ENCODE measurements around the gene MAN2C1. TPM values are rescaled to one million over a fixed set of nuclear protein-coding genes. Genes with fewer than 3 reads are reported as not detected.
"Not testable (repeated sequence)": the region's sequence is repeated elsewhere in the genome, so short reads cannot be mapped to it uniquely, and the experiment has no call there.

The MAN2C1 gene
- total RNA-seq, 2 experiments from 2014 or later = 228 to 247 TPM

DNA sequence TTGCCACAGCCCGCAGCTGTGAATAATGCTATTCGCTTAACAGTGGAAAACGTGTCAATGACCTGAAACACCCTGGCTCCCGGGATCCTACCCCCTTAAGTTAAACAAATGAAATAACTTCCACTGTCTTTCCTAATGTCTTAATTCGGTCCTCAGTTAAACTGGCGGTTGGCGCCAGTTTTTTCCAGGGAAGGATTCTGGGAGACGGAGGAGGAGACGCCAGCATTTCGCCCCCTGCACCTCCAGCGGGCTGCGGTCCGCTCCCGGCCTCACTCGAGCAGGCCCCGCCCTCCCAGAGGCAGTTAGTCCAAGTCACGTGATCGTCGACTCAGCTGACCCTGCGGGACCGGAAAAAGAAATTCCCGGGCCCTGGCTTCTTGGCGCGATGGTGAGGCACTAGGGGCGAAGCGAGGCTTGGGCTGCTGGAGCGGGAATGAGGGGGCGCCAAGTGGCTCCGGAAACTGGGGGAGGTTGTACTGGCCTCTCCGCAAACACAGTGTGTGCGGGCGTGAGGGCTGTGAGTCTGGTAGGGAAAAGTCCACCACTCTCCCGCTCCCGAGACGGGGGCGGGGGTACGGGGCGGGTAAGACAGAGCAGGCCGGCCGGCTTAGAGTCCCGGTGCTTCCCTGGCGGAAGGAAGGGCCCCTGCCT lies 32.6 kb downstream of the MAN2C1 start, which contains the start of gene COMMD4:
Gene COMMD4 (plus strand): TSS at position 359 of the 651 bp plus-strand sequence. CDS start 27 bp downstream, at position 386.
- Mint-ChIP-seq H3K9me3 (no peaks in the 10 kb centered on the region), H3K36me3 (ENCODE audit: low read depth) (peaks cover 6% of the 10 kb centered on the region), H3K4me3 (peak within 1 kb of the TSS; percentile 97), H3K27ac (peak within 1 kb of the TSS; percentile 81), H3K4me1 (ENCODE audit: low read depth) (peaks cover 21% of the 10 kb centered on the region), H3K27me3 (ENCODE audit: low read depth) (no peaks in the 10 kb centered on the region)
- DNase-seq = peak; percentile 96
- CTCF ChIA-PET = interaction anchor here (0.6 to 1.7 kb wide), 3 partner anchors 32 to 47 kb away, joined by 3 to 7 read pairs (median 4); partner anchors contain the start of gene MAN2C1
- intact Hi-C loops (cut with micrococcal nuclease) = loop anchor here (10.0 kb wide), 1 partner anchor 131 kb away; the partner anchor contains the start of gene C15orf39

- intact Hi-C loops (cut with micrococcal nuclease) = loop anchor here (10.0 kb wide), 1 partner anchor 131 kb away; the partner anchor contains the start of gene C15orf39
- Mint-ChIP-seq H3K27me3 (ENCODE audit: low read depth) (no peaks in the 10 kb centered on the region), H3K4me3 (peak overlapping the region; percentile 97), H3K27ac (no peak overlapping the region), H3K36me3 (ENCODE audit: low read depth) (peaks cover 6% of the 10 kb centered on the region), H3K4me1 (ENCODE audit: low read depth) (peaks cover 21% of the 10 kb centered on the region), H3K9me3 (no peaks in the 10 kb centered on the region)
- no peak for DNase-seq
- CTCF ChIA-PET = interaction anchor here (0.6 to 1.7 kb wide), 3 partner anchors 33 to 809 kb away, joined by 3 to 7 read pairs (median 3); partner anchors contain the start of gene MAN2C1
These were observed 33.1 kb downstream of the MAN2C1 start for GRCh38 chr15:75335313-75335704.

DNA sequence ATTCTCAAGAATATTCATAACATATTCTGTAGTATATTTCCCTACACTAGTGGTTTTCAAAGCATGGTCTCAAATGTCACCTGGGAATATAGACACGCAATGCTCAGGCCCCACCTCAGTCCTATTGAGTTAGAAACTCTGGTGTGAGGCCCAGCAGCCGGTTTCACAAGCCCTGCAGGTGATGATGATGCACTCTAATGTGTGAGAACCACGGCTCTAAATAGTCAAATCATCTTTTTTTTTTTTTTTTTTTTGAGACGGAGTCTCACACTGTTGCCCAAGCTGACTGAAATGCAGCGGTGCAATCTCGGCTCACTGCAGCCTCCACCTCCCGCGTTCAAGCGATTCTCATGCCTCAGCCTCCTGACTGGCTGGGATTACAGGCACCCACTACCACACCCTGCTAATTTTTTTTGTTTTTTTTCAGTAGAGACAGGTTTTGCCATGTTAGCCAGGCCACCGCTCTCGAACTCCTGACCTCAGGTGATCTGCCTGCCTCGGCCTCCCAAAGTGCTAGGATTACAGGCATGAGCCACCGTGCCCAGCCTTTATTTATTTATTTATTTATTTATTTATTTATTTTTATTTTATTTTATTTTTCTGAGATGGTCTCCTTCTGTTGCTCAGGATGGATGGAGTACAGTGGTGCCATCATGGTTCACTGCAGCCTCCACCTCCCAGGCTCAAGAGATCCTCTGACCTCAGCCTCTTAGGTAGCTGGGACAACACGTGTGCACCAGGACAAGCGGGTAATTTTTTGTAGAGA lies 34.6 kb downstream of the MAN2C1 start:
- DNase-seq; CTCF ChIA-PET; H3K27me3 Mint-ChIP-seq (ENCODE audit: low read depth); H3K36me3 Mint-ChIP-seq (ENCODE audit: low read depth); H3K9me3 Mint-ChIP-seq; H3K27ac Mint-ChIP-seq; H3K4me3 Mint-ChIP-seq: not testable (repeated sequence)
- H3K4me1 Mint-ChIP-seq (ENCODE audit: low read depth) = peaks cover 21% of the 10 kb centered on the region
- intact Hi-C loops (cut with micrococcal nuclease) = loop anchor here (10.0 kb wide), 1 partner anchor 129 kb away; the partner anchor contains the start of gene C15orf39

DNA sequence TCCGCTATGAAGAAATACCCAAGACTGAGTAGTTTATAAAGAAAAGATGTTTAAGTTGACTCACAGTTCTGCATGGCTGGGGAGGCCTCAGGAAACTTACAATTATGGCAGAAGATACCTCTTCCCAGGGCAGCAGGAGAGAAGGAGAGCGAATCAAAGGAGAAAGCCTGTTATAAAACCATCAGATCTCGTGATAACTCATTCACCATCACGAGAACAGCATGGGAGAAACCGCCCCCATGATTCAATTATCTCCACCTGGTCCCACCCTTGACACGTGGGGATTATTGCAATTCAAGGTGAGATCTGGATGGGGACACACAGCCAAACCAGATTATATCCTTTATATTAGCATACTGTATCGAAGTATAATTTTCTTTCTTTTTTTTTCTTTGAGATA lies 36.3 kb downstream of the MAN2C1 start:
- H3K27me3 Mint-ChIP-seq (ENCODE audit: low read depth); H3K9me3 Mint-ChIP-seq; DNase-seq; H3K36me3 Mint-ChIP-seq (ENCODE audit: low read depth); H3K4me3 Mint-ChIP-seq; H3K27ac Mint-ChIP-seq: not testable (repeated sequence)
- H3K4me1 Mint-ChIP-seq (ENCODE audit: low read depth) = peaks cover 17% of the 10 kb centered on the region
- CTCF ChIA-PET = interaction anchor here (0.6 kb wide), 2 partner anchors 277 to 301 kb away, joined by 3 to 4 read pairs; no protein-coding TSS in a partner anchor
- intact Hi-C loops (cut with micrococcal nuclease) = loop anchor here (10.0 kb wide), 1 partner anchor 127 kb away; the partner anchor contains the start of gene C15orf39

DNA sequence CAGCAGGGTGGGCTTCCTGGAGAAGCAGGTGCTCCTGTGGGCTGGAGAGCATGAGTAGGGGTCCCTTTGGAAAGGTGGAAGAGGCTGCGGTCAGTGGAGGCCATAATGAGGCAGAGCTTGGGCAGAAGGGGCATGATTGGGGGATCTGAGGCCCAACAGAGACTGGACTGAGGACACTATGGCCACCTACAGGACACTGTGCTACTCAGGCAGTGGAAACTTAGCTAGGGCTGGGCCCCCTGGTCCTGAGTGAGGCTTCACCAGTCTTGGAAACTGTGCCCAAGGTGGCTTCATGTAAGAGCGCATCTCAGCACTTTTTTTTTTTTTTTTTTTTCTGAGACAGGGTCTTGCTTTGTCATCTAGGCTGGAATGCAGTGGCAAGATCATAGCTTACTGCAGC lies 38.8 kb downstream of the MAN2C1 start:
- no peak for DNase-seq
- Mint-ChIP-seq H3K9me3 (no peaks in the 10 kb centered on the region), H3K27me3 (ENCODE audit: low read depth) (no peaks in the 10 kb centered on the region), H3K4me1 (ENCODE audit: low read depth) (no peaks in the 10 kb centered on the region), H3K27ac (no peak overlapping the region), H3K4me3 (no peak overlapping the region), H3K36me3 (ENCODE audit: low read depth) (no peaks in the 10 kb centered on the region)
- CTCF ChIA-PET = no interaction called here
- intact Hi-C loops (cut with micrococcal nuclease) = loop anchor here (10.0 kb wide), 1 partner anchor 95 kb away; no protein-coding TSS in a partner anchor

DNA sequence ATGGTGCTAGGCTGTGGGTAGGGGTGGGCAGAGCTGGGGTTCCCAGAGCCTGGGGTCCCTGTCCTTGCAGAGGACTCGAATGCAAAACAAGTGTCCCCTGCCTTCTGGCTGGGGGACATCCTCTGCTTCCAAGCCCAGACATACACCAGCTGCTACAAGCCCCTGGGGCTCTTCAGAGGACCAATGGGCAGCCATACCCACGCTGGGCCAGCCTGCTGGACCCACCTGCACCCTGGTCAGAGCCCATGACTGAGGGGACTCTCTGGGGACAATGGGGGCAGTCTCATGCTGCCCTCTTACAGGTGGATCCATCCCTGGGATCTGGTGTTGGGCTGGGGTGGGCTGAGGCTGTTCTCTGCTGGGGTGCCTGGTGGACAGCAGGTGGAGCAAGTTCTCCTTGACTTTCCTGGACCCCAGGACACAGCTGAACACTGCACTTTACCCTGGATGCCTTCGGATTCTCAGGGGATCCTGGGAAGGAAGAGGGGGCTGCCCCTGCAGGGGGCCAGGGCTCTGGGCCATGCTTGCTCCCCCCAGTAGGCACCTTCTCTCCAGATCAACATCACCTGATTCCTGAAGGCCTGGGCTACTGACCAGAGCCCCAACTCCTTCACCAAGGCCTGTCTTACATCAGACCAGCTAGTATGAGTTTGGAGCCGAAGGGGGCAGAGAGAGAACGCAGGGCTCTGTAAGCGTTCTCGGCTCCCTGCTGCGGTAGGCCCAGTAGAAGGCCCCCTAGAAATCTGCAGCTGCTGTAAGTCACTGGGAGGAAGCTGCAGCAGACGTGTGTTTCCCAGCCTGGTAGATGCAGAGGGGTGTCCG lies 39.7 kb downstream of the MAN2C1 start:
- H3K27me3 Mint-ChIP-seq (ENCODE audit: low read depth) = no peaks in the 10 kb centered on the region
- no peak for DNase-seq
- H3K9me3 Mint-ChIP-seq = no peaks in the 10 kb centered on the region
- H3K4me3 Mint-ChIP-seq = no peak overlapping the region
- H3K27ac Mint-ChIP-seq = no peak overlapping the region
- CTCF ChIA-PET = interaction anchor here (0.6 kb wide), 2 partner anchors 127 to 342 kb away, joined by 3 to 5 read pairs; no protein-coding TSS in a partner anchor
- intact Hi-C loops (cut with micrococcal nuclease) = loop anchor here (10.0 kb wide), 1 partner anchor 94 kb away; no protein-coding TSS in a partner anchor
- H3K4me1 Mint-ChIP-seq (ENCODE audit: low read depth) = no peaks in the 10 kb centered on the region
- H3K36me3 Mint-ChIP-seq (ENCODE audit: low read depth) = no peaks in the 10 kb centered on the region

DNA sequence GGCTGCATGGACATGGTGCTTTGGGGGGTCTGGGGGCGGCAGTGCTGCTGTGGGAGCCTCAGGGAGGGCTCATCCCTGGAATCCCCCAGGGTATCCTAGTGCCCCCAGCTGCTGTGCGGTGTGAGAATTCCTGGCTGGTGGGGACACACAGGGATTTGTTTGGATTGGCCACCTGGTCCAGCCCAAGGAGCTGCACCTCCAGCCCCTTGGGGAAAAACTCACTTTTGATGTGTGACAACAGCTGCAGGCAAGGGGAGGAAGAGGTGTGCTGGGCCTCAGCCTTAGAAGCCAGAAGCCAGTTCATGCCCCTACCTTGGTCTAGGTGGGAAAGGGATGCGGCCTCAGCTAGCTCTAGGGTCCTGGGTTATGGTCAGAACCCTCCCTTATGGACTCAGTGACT lies 40.9 kb downstream of the MAN2C1 start:
- Mint-ChIP-seq H3K9me3 (no peaks in the 10 kb centered on the region), H3K36me3 (ENCODE audit: low read depth) (no peaks in the 10 kb centered on the region), H3K4me3 (no peak overlapping the region), H3K4me1 (ENCODE audit: low read depth) (no peaks in the 10 kb centered on the region), H3K27ac (no peak overlapping the region), H3K27me3 (ENCODE audit: low read depth) (no peaks in the 10 kb centered on the region)
- CTCF ChIA-PET = interaction anchor here (0.5 kb wide), 1 partner anchor 207 kb away, joined by 3 read pairs; no protein-coding TSS in a partner anchor
- DNase-seq = no peak
- intact Hi-C loops (cut with micrococcal nuclease) = loop anchor here (10.0 kb wide), 1 partner anchor 93 kb away; no protein-coding TSS in a partner anchor

GRCh38 chr15:75327005-75327404 lies 41.4 kb downstream of the MAN2C1 start:
- CTCF ChIA-PET = interaction anchor here (0.5 to 1.0 kb wide), 2 partner anchors 41 to 208 kb away, joined by 3 read pairs; no protein-coding TSS in a partner anchor
- H3K36me3 Mint-ChIP-seq (ENCODE audit: low read depth) = no peaks in the 10 kb centered on the region
- H3K4me1 Mint-ChIP-seq (ENCODE audit: low read depth) = no peaks in the 10 kb centered on the region
- no peaks in the 10 kb centered on the region for H3K27me3 Mint-ChIP-seq (ENCODE audit: low read depth)
- intact Hi-C loops (cut with micrococcal nuclease) = loop anchor here (10.0 kb wide), 1 partner anchor 92 kb away; no protein-coding TSS in a partner anchor
- H3K4me3 Mint-ChIP-seq = no peak overlapping the region
- no peaks in the 10 kb centered on the region for H3K9me3 Mint-ChIP-seq
- no peak for DNase-seq
- H3K27ac Mint-ChIP-seq = no peak overlapping the region

DNA sequence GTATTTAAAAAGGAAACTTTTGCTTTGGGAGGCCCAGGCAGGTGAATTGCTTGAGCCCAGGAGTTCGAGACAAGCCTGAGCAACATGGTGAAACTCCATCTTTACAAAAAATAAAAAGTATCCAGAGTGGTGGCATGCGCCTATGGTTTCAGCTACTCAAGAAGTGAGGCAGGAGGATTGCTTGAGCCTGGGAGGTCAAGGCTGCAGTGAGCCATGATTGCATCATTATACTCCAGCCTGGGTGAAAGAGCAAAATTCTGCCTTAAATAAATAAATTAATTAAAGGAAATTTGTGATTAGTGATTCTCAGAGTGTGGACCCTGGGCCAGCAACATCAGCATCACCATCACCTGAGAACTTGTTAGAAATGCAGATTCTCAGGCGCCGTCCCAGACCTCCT lies 42.5 kb downstream of the MAN2C1 start:
- Mint-ChIP-seq H3K4me3 (no peak overlapping the region), H3K27me3 (ENCODE audit: low read depth) (no peaks in the 10 kb centered on the region), H3K4me1 (ENCODE audit: low read depth) (no peaks in the 10 kb centered on the region), H3K36me3 (ENCODE audit: low read depth) (no peaks in the 10 kb centered on the region), H3K27ac (no peak overlapping the region), H3K9me3 (no peaks in the 10 kb centered on the region)
- DNase-seq = no peak
- CTCF ChIA-PET = no interaction called here
- intact Hi-C loops (cut with micrococcal nuclease) = loop anchor here (10.0 kb wide), 1 partner anchor 91 kb away; no protein-coding TSS in a partner anchor

DNA sequence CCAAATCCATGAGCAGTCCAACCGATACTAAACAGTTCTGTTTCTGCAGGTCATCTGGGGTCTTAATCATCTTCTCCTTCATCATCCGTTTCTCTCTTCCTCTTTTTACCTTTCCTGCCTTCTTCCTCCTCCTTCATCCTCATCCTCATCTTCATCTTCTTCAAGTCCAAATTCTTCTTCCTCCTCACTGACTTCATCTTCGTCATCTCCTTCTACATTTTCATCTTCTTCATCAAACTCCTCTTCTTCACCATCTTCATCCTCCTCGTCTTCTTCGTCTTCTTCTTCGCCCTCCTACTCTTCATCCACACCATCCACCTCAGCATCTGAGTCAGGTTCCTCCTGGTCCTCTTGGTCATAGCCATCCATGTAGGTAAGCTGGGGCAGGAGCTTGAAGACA lies 46.7 kb downstream of the MAN2C1 start:
- CTCF ChIA-PET = no interaction called here

GRCh38 chr15:75319231-75319897 lies 49.0 kb downstream of the MAN2C1 start:
- H3K36me3 Mint-ChIP-seq (ENCODE audit: low read depth); CTCF ChIA-PET; H3K4me1 Mint-ChIP-seq (ENCODE audit: low read depth); H3K9me3 Mint-ChIP-seq; DNase-seq; H3K4me3 Mint-ChIP-seq; H3K27me3 Mint-ChIP-seq (ENCODE audit: low read depth); intact Hi-C loops (cut with micrococcal nuclease); H3K27ac Mint-ChIP-seq: not testable (repeated sequence)

More for the DNA sequence above, 46.7 kb downstream of the MAN2C1 start:
- H3K27me3 Mint-ChIP-seq (ENCODE audit: low read depth) = no peaks in the 10 kb centered on the region
- H3K36me3 Mint-ChIP-seq (ENCODE audit: low read depth) = no peaks in the 10 kb centered on the region
- H3K4me1 Mint-ChIP-seq (ENCODE audit: low read depth) = no peaks in the 10 kb centered on the region
- intact Hi-C loops (cut with micrococcal nuclease) = loop anchor here (10.0 kb wide), 1 partner anchor 87 kb away; no protein-coding TSS in a partner anchor
- H3K4me3 Mint-ChIP-seq = no peak overlapping the region
- no peak for DNase-seq
- no peak overlapping the region for H3K27ac Mint-ChIP-seq
- no peaks in the 10 kb centered on the region for H3K9me3 Mint-ChIP-seq
